ENCODE data around the gene DAPL1. TPM values are rescaled to one million over a fixed set of nuclear protein-coding genes. Genes with fewer than 3 reads are reported as not detected.
"Not testable (repeated sequence)": the region's sequence is repeated elsewhere in the genome, so short reads cannot be mapped to it uniquely, and the experiment has no call there.

DAPL1 gene
- total RNA-seq, 1 experiment from 2014 or later = not detected

DNA sequence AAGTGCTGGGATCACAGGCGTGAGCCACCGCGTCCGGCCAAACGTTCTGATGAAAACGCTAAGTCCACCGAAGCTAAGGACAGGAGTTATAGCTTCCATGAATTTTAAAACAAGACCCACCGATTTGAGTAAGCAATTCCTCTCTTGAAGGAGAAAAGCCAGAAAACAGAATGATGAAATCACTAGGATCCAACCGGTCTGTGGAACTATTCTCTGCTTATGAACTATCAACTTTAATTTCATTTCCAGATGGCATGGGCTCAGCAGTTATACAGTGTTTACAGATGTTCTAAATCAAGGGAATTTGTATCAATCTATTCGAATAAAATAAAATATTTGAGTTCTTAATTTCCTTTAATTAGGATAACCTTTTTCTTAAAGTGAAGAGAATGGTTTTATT is 66.5 kb downstream of the DAPL1 start:
- H3K27me3 ChIP-seq (ENCODE audit: control insufficient read depth, insufficient read depth, low read length); H3K4me3 ChIP-seq (ENCODE audit: insufficient read depth, low read depth, low read length); DNase-seq; H3K36me3 ChIP-seq (replicated peaks; ENCODE audit: control insufficient read depth, insufficient read depth, low read length): not testable (repeated sequence)

DNA sequence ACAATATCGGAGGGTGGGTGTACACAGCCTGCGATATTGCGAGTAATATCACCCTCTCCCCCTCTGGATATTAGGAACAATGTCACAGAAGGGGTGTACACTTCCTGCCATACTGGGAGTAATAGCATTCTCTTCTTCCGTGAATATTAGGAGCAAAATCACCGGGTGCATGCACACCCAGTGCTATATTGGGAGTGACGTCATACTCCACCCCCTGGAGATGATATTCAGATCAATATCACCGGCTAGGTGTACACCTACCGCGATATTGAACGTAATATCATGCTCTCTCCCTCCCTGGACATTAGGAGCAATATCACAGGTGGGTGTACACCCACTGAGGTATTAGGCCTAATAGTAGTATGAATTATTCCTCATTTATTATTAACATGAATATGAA is 70.4 kb downstream of the DAPL1 start:
- not testable (repeated sequence) for H3K4me3 ChIP-seq (ENCODE audit: insufficient read depth, low read depth, low read length); DNase-seq; H3K36me3 ChIP-seq (replicated peaks; ENCODE audit: control insufficient read depth, insufficient read depth, low read length); H3K27me3 ChIP-seq (ENCODE audit: control insufficient read depth, insufficient read depth, low read length)

Other genes with a start within 250 kb of the DAPL1 start
- gene TANC1, start 173.3 kb downstream of the DAPL1 start, total RNA-seq (2014; rRNA removed; shearing (Covaris generic)) = 7.0 and 8.4 TPM in 2 replicates

Measured in H7 (cell line).